Fibroblast of skin of abdomen (primary cell): ENCODE results near the gene TMEFF2.
"Not testable (repeated sequence)": the region's sequence is repeated elsewhere in the genome, so short reads cannot be mapped to it uniquely, and the experiment has no call there.

Experiments used
- DNase-seq: peaks from one replicate; pipeline ENCODE4 v3.0.0-alpha.2; 2013

Gene TMEFF2

GRCh38 chr2:192127434-192127833 is 67.3 kb downstream of the TMEFF2 start:
- no peak for DNase-seq

GRCh38 chr2:192126912-192127311 is 67.8 kb downstream of the TMEFF2 start:
- no peak for DNase-seq

- peak; percentile 43 for DNase-seq
These were observed 68.3 kb downstream of the TMEFF2 start for GRCh38 chr2:192126426-192126825.

- DNase-seq, result peak; percentile 66
These were observed 70.2 kb downstream of the TMEFF2 start for GRCh38 chr2:192124571-192124970.

GRCh38 chr2:192123847-192124246 is 70.9 kb downstream of the TMEFF2 start:
- peak; percentile 17 for DNase-seq

GRCh38 chr2:192122946-192123345 is 71.8 kb downstream of the TMEFF2 start:
- DNase-seq, result no peak

- DNase-seq, result no peak
These were observed 72.6 kb downstream of the TMEFF2 start for GRCh38 chr2:192122141-192122540.

- no peak for DNase-seq
These were observed 75.2 kb downstream of the TMEFF2 start for GRCh38 chr2:192119536-192119935.

- no peak for DNase-seq
These were observed 77.0 kb downstream of the TMEFF2 start for GRCh38 chr2:192117705-192118104.

GRCh38 chr2:192111536-192111935 is 83.2 kb downstream of the TMEFF2 start:
- DNase-seq, result not testable (repeated sequence)

GRCh38 chr2:192099742-192100141 is 95.0 kb downstream of the TMEFF2 start:
- DNase-seq, result no peak

GRCh38 chr2:192098814-192099491 is 95.8 kb downstream of the TMEFF2 start:
- DNase-seq, result no peak

GRCh38 chr2:192091476-192091875 is 103.3 kb downstream of the TMEFF2 start:
- DNase-seq, result no peak

GRCh38 chr2:192090911-192091310 is 103.8 kb downstream of the TMEFF2 start:
- DNase-seq, result no peak

GRCh38 chr2:192087398-192087958 is 107.3 kb downstream of the TMEFF2 start:
- no peak for DNase-seq

GRCh38 chr2:192082121-192082520 is 112.6 kb downstream of the TMEFF2 start:
- DNase-seq, result no peak

GRCh38 chr2:192080096-192080495 is 114.6 kb downstream of the TMEFF2 start:
- DNase-seq, result not testable (repeated sequence)

GRCh38 chr2:192073878-192074277 is 120.9 kb downstream of the TMEFF2 start:
- no peak for DNase-seq

- no peak for DNase-seq
These were observed 122.0 kb downstream of the TMEFF2 start for GRCh38 chr2:192072778-192073177.

- DNase-seq, result no peak
These were observed 122.5 kb downstream of the TMEFF2 start for GRCh38 chr2:192072261-192072660.

GRCh38 chr2:192070099-192070498 is 124.6 kb downstream of the TMEFF2 start:
- DNase-seq, result peak; percentile 35

GRCh38 chr2:192069417-192069816 is 125.3 kb downstream of the TMEFF2 start:
- DNase-seq, result no peak

- DNase-seq, result no peak
These were observed 125.8 kb downstream of the TMEFF2 start for GRCh38 chr2:192068966-192069365.

GRCh38 chr2:192067631-192068030 is 127.1 kb downstream of the TMEFF2 start:
- DNase-seq, result no peak

- DNase-seq, result no peak
These were observed 130.3 kb downstream of the TMEFF2 start for GRCh38 chr2:192064459-192064858.
